Kidney (tissue), 14 donors: ENCODE results near the gene RAPGEF4. TPM values are rescaled to one million over a fixed set of nuclear protein-coding genes. Genes with fewer than 3 reads are reported as not detected.
"Not testable (repeated sequence)": the region's sequence is repeated elsewhere in the genome, so short reads cannot be mapped to it uniquely, and the experiment has no call there.

ENCODE experiments used
- DNase-seq, 5 donors: peaks; one replicate each; pipeline ENCODE4 v3.0.0-alpha.2; 2013 to 2020
- FAIRE-seq: peaks from 2 replicates; lab custom pipeline; 2012; peaks lifted over from hg19 to GRCh38; lab: Jason Lieb, UNC
- H3K27ac ChIP-seq, 2 donors: one replicate each; pipeline ENCODE4 v1.7.0; 2013; ENCODE audit warnings: low read depth in 2 of 2, low read length in 2 of 2, inconsistent platforms in 1 of 2
- H3K27me3 ChIP-seq: one replicate; pipeline ENCODE4 v1.7.1; 2013; ENCODE audit warnings: low read length, inconsistent platforms; ENCODE audit not compliant: control insufficient read depth, insufficient read depth
- H3K36me3 ChIP-seq, 3 donors: one replicate each; pipeline versions ENCODE4 v1.7.0 to v1.7.1; 2013; ENCODE audit warnings: low read length in 3 of 3, control low read depth in 1 of 3, inconsistent platforms in 1 of 3; ENCODE audit not compliant: insufficient read depth in 3 of 3, control insufficient read depth in 2 of 3
- H3K4me1 ChIP-seq, 3 donors: one replicate each; pipeline versions ENCODE4 v1.7.0 to v1.7.1; 2013; ENCODE audit warnings: low read length in 3 of 3, inconsistent platforms in 1 of 3, low read depth in 1 of 3; ENCODE audit not compliant: control insufficient read depth in 2 of 3, insufficient read depth in 2 of 3
- H3K4me3 ChIP-seq, 3 donors: one replicate each; pipeline versions ENCODE4 v1.7.0 to v1.8.1; 2013; ENCODE audit warnings: low read length in 3 of 3, control low read depth in 1 of 3, inconsistent platforms in 1 of 3
- H3K9ac ChIP-seq, 3 donors: one replicate each; pipeline versions ENCODE4 v1.7.0 to v1.7.1; 2013; ENCODE audit warnings: low read length in 3 of 3, control low read depth in 1 of 3, inconsistent platforms in 1 of 3
- H3K9me3 ChIP-seq, 3 donors: one replicate each; pipeline versions ENCODE4 v1.7.0 to v1.7.1; 2013; ENCODE audit warnings: low read length in 3 of 3, control low read depth in 1 of 3, inconsistent platforms in 1 of 3; ENCODE audit not compliant: control insufficient read depth in 2 of 3, insufficient read depth in 1 of 3
- CTCF ChIP-seq: IDR thresholded peaks from 3 replicates; pipeline ENCODE4 v1.5.1; 2012; ENCODE audit warnings: mild to moderate bottlenecking, moderate library complexity, borderline replicate concordance; ENCODE audit not compliant: insufficient read depth; ENCODE audit errors: extremely low read depth
- intact Hi-C: fragments of 100-400 bp; cut with DNase I; formaldehyde crosslinking; loops from one replicate; pipeline ENCODE4 v1.11.1; 2022
- polyA plus RNA-seq: library from polyadenylated mRNA; stranded (reverse); fragments of 350-450 nt; fragmentation: Illumina TruSeq; extraction: RNeasy Lipid Tissue Mini Kit (QIAGEN cat#74804); gene quantifications from one replicate; pipeline ENCODE4 v1.2.3, GENCODE V29; 2014; ENCODE audit warnings: low read depth, low replicate concordance; ENCODE audit not compliant: insufficient read depth
- total RNA-seq: library from RNA; stranded (reverse); fragmentation: NEBNext Ultra II Directional; extraction: Animal tissue kit (Norgen Biotek cat#: 25700); gene quantifications from one replicate; pipeline ENCODE4 v1.2.1, GENCODE V29; 2021
- donor health status: control.
- donor health status: control.
- donor health status: control.
- donor health status: control.
- donor health status: control.
- donor health status: DM: yes; HTN: yes; CAD: no.
- donor health status: Normal renal cell carcinoma (clear cell type).

The RAPGEF4 gene
- total and polyA plus RNA-seq, 2 donors from 2014 or later: 3.8 to 13.6 TPM

GRCh38 chr2:173034143-173034542, 298.5 kb downstream of the RAPGEF4 start:
- Histone ChIP-seq H3K9ac (no peak overlapping the region), H3K27ac (no peak overlapping the region), H3K4me1 (no peaks in the 10 kb centered on the region), H3K36me3 (no peaks in the 10 kb centered on the region), H3K27me3 (no peaks in the 10 kb centered on the region), H3K9me3 (no peaks in the 10 kb centered on the region), H3K4me3 (no peak overlapping the region)
- no peak for TF ChIP-seq CTCF
- FAIRE-seq: no peak
- DNase-seq: no peak
- intact Hi-C loops: no loop called here

- Histone ChIP-seq H3K4me1 (no peaks in the 10 kb centered on the region), H3K36me3 (no peaks in the 10 kb centered on the region), H3K27ac (no peak overlapping the region), H3K27me3 (no peaks in the 10 kb centered on the region), H3K4me3 (no peak overlapping the region), H3K9me3 (no peaks in the 10 kb centered on the region), H3K9ac (no peak overlapping the region)
- intact Hi-C loops: no loop called here
- DNase-seq (no peak), FAIRE-seq (no peak)
- TF ChIP-seq CTCF: no peak
Measured at GRCh38 chr2:173037245-173038120, 301.8 kb downstream of the RAPGEF4 start.

GRCh38 chr2:173038257-173038656, 302.6 kb downstream of the RAPGEF4 start:
- H3K27me3 ChIP-seq, FAIRE-seq, H3K9ac ChIP-seq, H3K4me3 ChIP-seq, H3K4me1 ChIP-seq, H3K9me3 ChIP-seq, H3K36me3 ChIP-seq, DNase-seq, intact Hi-C loops, H3K27ac ChIP-seq: not testable (repeated sequence)

- Histone ChIP-seq H3K27ac (no peak overlapping the region), H3K36me3 (no peaks in the 10 kb centered on the region), H3K27me3 (no peaks in the 10 kb centered on the region), H3K4me3 (no peak overlapping the region), H3K9me3 (no peaks in the 10 kb centered on the region), H3K9ac (no peak overlapping the region), H3K4me1 (no peaks in the 10 kb centered on the region)
- no peak for TF ChIP-seq CTCF
- no peak for FAIRE-seq
- DNase-seq: no peak
- intact Hi-C loops: no loop called here
Measured at GRCh38 chr2:173040729-173041128, 305.1 kb downstream of the RAPGEF4 start.
